GM12892 (cell line): Measurements from ENCODE around the gene SBK2.

Source experiments
- POLR2A ChIP-seq: IDR thresholded peaks from 2 replicates; pipeline ENCODE4 v1.6.1; 2011; ENCODE audit warnings: low read depth, low read length, control low read depth
- POLR2AphosphoS5 ChIP-seq: IDR thresholded peaks from 2 replicates; pipeline ENCODE4 v1.6.1; 2011; ENCODE audit warnings: low read depth, low read length, control low read depth

- TF ChIP-seq POLR2AphosphoS5: no peak
- TF ChIP-seq POLR2A: no peak
Observed at GRCh38 chr19:55546011-55546410, 9.1 kb upstream of the SBK2 start.
